HEK293 (cell line): Measurements from ENCODE around the gene MIS18A.

Source experiments
- AEBP2 ChIP-seq: fragments of 450-650 bp; formaldehyde crosslinking; IDR thresholded peaks from 2 replicates; pipeline ENCODE4 v1.5.1; 2016; ENCODE audit warnings: missing biosample characterization, missing genetic modification characterization, borderline replicate concordance
- BCL11B ChIP-seq: fragments of 450-650 bp; formaldehyde crosslinking; IDR thresholded peaks from 2 replicates; pipeline ENCODE4 v1.5.1; 2016; ENCODE audit warnings: low read depth, missing biosample characterization, missing genetic modification characterization
- GLIS2 ChIP-seq: fragments of 450-650 bp; formaldehyde crosslinking; IDR thresholded peaks from 2 replicates; pipeline ENCODE4 v1.5.1; 2016; ENCODE audit warnings: missing biosample characterization, missing genetic modification characterization
- HIC1 ChIP-seq: fragments of 450-650 bp; formaldehyde crosslinking; IDR thresholded peaks from 2 replicates; pipeline ENCODE4 v1.5.1; 2016; ENCODE audit warnings: missing biosample characterization, missing genetic modification characterization
- HOXA7 ChIP-seq: sonication (generic); formaldehyde crosslinking; IDR thresholded peaks from 2 replicates; pipeline ENCODE4 v1.8.1; 2022; ENCODE audit warnings: missing genetic modification reagents, borderline replicate concordance
- KLF1 ChIP-seq: fragments of 450-650 bp; formaldehyde crosslinking; IDR thresholded peaks from 2 replicates; pipeline ENCODE4 v1.5.1; 2016; ENCODE audit warnings: missing biosample characterization, missing genetic modification characterization
- OVOL3 ChIP-seq: fragments of 450-650 bp; formaldehyde crosslinking; IDR thresholded peaks from 2 replicates; pipeline ENCODE4 v1.5.1; 2016; ENCODE audit warnings: missing biosample characterization, missing genetic modification characterization
- SP7 ChIP-seq: fragments of 450-650 bp; formaldehyde crosslinking; IDR thresholded peaks from 2 replicates; pipeline ENCODE4 v1.5.1; 2016; ENCODE audit warnings: missing biosample characterization, missing genetic modification characterization
- ZBTB10 ChIP-seq: fragments of 450-650 bp; formaldehyde crosslinking; IDR thresholded peaks from 2 replicates; pipeline ENCODE4 v1.5.1; 2016; ENCODE audit warnings: missing biosample characterization, missing genetic modification characterization
- ZFP3 ChIP-seq: fragments of 450-650 bp; formaldehyde crosslinking; IDR thresholded peaks from 2 replicates; pipeline ENCODE4 v1.5.1; 2016; ENCODE audit warnings: low read depth, missing biosample characterization, missing genetic modification characterization
- ZFP37 ChIP-seq: fragments of 450-650 bp; formaldehyde crosslinking; IDR thresholded peaks from 2 replicates; pipeline ENCODE4 v1.5.1; 2016; ENCODE audit warnings: missing biosample characterization, missing genetic modification characterization
- ZNF148 ChIP-seq: fragments of 450-650 bp; formaldehyde crosslinking; IDR thresholded peaks from 2 replicates; pipeline ENCODE4 v1.5.0; 2017; ENCODE audit warnings: missing biosample characterization, missing genetic modification characterization, borderline replicate concordance
- ZNF19 ChIP-seq: fragments of 450-650 bp; formaldehyde crosslinking; IDR thresholded peaks from 2 replicates; pipeline ENCODE4; 2016; ENCODE audit warnings: missing biosample characterization, missing genetic modification characterization, low read depth
- ZNF266 ChIP-seq: fragments of 450-650 bp; formaldehyde crosslinking; IDR thresholded peaks from 2 replicates; pipeline ENCODE4 v1.5.1; 2016; ENCODE audit warnings: missing biosample characterization, missing genetic modification characterization, low read depth
- ZNF341 ChIP-seq: fragments of 450-650 bp; formaldehyde crosslinking; IDR thresholded peaks from 2 replicates; pipeline ENCODE4; 2016; ENCODE audit warnings: low read depth, missing biosample characterization, missing genetic modification characterization
- ZNF362 ChIP-seq: fragments of 450-650 bp; formaldehyde crosslinking; IDR thresholded peaks from 2 replicates; pipeline ENCODE4 v1.5.1; 2016; ENCODE audit warnings: missing biosample characterization, missing genetic modification characterization
- ZNF561 ChIP-seq: fragments of 450-650 bp; IDR thresholded peaks from 2 replicates; pipeline ENCODE4 v1.5.1; 2018; ENCODE audit warnings: missing biosample characterization, missing genetic modification characterization, borderline replicate concordance
- ZNF692 ChIP-seq: fragments of 450-650 bp; formaldehyde crosslinking; IDR thresholded peaks from 2 replicates; pipeline ENCODE4 v1.5.1; 2016; ENCODE audit warnings: missing biosample characterization, missing genetic modification characterization
- ZSCAN5A ChIP-seq: fragments of 450-650 bp; formaldehyde crosslinking; IDR thresholded peaks from 2 replicates; pipeline ENCODE4 v1.5.1; 2016; ENCODE audit warnings: missing biosample characterization, missing genetic modification characterization
- ZXDB ChIP-seq: fragments of 450-650 bp; formaldehyde crosslinking; IDR thresholded peaks from 2 replicates; pipeline ENCODE4 v1.5.1; 2016; ENCODE audit warnings: missing biosample characterization, missing genetic modification characterization
- TF ChIP-seq, protein P1 (sequence below): fragments of 450-650 bp; formaldehyde crosslinking; IDR thresholded peaks from 2 replicates; pipeline ENCODE4 v1.5.1; 2017; ENCODE audit warnings: missing biosample characterization, missing genetic modification characterization
- TF ChIP-seq, protein P2 (sequence below): fragments of 450-650 bp; formaldehyde crosslinking; IDR thresholded peaks from 2 replicates; pipeline ENCODE4 v1.5.1; 2016; ENCODE audit warnings: missing biosample characterization, missing genetic modification characterization

The MIS18A gene

DNA sequence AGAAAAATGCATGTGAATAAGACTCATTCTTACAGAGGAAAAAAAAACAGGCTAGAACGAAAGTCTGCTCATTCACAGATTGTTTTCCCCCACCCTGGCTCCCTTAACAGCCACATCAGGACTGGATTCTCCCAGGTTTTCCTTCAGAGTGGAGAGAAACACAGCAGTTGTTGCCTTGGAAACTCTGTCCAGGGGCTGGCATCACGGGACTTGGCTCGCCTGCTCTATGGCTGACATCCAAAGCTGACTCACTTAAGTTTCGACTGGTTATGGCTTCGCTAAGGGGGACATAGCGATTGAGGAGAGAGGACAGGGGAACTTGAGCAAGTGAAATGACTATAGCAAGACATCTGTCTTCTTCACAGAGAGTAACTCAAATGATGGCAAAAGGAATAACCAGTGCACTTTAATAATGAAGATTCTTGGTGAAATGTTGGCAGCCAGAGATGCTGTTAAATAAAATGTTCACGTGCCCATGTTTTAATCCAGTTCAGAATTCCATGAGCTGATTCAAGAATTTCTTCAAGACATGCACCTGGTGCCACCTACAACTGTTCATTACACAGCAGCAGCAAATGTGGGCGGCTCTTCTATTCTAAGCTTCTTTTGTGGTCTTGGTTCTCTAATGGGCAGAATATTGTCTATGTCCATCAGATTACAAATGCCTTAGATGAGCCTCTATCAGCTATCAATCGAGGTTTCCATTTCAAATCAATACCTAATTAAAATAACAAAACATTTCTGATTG is 21.8 kb downstream of the MIS18A start (continued):
- TF ChIP-seq HOXA7 (no peak), ZNF362 (tag by site-specific recombination) (no peak), ZFP3 (no peak), AEBP2 (tag by site-specific recombination) (no peak), ZXDB (peak; percentile 66), ZBTB10 (tag by site-specific recombination) (no peak), OVOL3 (tag by site-specific recombination) (no peak), ZNF19 (no peak), ZNF148 (tag by site-specific recombination) (no peak), KLF1 (tag by site-specific recombination) (no peak), ZNF561 (tag by site-specific recombination) (0 out of 2 replicates have a peak, but pooled peaks have one; percentile 48), ZNF266 (tag by site-specific recombination) (no peak), SP7 (tag by site-specific recombination) (no peak), ZNF341 (no peak), BCL11B (no peak), ZFP37 (tag by site-specific recombination) (no peak), HIC1 (tag by site-specific recombination) (no peak), GLIS2 (tag by site-specific recombination) (no peak), ZSCAN5A (no peak), ZNF692 (tag by site-specific recombination) (peak; percentile 54; the same call in 1 of the 2 replicates)
- TF ChIP-seq, protein P1, sequence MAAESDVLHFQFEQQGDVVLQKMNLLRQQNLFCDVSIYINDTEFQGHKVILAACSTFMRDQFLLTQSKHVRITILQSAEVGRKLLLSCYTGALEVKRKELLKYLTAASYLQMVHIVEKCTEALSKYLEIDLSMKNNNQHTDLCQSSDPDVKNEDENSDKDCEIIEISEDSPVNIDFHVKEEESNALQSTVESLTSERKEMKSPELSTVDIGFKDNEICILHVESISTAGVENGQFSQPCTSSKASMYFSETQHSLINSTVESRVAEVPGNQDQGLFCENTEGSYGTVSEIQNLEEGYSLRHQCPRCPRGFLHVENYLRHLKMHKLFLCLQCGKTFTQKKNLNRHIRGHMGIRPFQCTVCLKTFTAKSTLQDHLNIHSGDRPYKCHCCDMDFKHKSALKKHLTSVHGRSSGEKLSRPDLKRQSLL, result no peak
- TF ChIP-seq, protein P2, sequence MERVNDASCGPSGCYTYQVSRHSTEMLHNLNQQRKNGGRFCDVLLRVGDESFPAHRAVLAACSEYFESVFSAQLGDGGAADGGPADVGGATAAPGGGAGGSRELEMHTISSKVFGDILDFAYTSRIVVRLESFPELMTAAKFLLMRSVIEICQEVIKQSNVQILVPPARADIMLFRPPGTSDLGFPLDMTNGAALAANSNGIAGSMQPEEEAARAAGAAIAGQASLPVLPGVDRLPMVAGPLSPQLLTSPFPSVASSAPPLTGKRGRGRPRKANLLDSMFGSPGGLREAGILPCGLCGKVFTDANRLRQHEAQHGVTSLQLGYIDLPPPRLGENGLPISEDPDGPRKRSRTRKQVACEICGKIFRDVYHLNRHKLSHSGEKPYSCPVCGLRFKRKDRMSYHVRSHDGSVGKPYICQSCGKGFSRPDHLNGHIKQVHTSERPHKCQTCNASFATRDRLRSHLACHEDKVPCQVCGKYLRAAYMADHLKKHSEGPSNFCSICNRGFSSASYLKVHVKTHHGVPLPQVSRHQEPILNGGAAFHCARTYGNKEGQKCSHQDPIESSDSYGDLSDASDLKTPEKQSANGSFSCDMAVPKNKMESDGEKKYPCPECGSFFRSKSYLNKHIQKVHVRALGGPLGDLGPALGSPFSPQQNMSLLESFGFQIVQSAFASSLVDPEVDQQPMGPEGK, result 0 out of 2 replicates have a peak, but pooled peaks have one; percentile 23
